NB4 (cell line): ENCODE measurements around the gene WWP2.

ENCODE experiments used
- CTCF ChIP-seq: IDR thresholded peaks from one replicate; pipeline ENCODE4 v1.5.1; 2012; ENCODE audit warnings: low read depth, low read length
- MAX ChIP-seq: IDR thresholded peaks from 2 replicates; pipeline ENCODE4 v1.6.1; 2011; ENCODE audit warnings: low read depth, low read length
- MYC ChIP-seq: IDR thresholded peaks from 2 replicates; pipeline ENCODE4 v1.6.1; 2011; ENCODE audit warnings: low read depth, low read length
- POLR2A ChIP-seq: IDR thresholded peaks from 2 replicates; pipeline ENCODE4 v1.6.1; 2011; ENCODE audit warnings: mild to moderate bottlenecking; ENCODE audit not compliant: insufficient read length; ENCODE audit errors: extremely low read depth

GRCh38 chr16:69881141-69881540, 119.0 kb downstream of the WWP2 start:
- no peak for TF ChIP-seq CTCF
- TF ChIP-seq POLR2A: no peak
- TF ChIP-seq MYC: no peak
- no peak for TF ChIP-seq MAX
